Activated CD4-positive, alpha-beta T cell treated with anti-CD3 and anti-CD28 coated beads, Interleukin-10, Interleukin-2, amounts not matched to agents 100 ng/mL and 50 ng/mL, durations not matched to agents 16 hours and 8 hours (primary cell): ENCODE measurements around the gene SRRM2.

ENCODE experiments used
- DNase-seq: peaks from one replicate; pipeline ENCODE4 v3.0.0-alpha.2; 2020

SRRM2 gene

DNA sequence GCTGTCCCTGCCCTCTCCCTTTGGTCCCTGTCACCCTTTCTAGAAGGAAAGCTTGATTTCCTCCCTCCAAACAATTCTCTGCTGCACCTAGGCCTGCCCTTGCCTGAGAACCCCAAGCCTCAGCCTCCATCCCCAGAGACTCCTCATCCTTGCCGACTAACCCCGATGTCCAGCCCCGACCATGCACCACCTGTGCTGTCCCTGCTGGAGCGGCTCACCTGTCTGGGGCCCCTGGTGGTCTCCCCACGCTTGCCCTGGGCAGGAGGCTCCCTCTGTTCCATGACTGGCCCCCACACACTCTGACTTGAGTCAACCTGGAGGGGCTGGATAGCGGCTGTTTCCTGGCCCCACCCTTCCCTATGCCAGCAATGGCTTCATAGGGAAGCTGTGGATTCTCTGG, 12.0 kb upstream of the SRRM2 start:
- no peak for DNase-seq

DNA sequence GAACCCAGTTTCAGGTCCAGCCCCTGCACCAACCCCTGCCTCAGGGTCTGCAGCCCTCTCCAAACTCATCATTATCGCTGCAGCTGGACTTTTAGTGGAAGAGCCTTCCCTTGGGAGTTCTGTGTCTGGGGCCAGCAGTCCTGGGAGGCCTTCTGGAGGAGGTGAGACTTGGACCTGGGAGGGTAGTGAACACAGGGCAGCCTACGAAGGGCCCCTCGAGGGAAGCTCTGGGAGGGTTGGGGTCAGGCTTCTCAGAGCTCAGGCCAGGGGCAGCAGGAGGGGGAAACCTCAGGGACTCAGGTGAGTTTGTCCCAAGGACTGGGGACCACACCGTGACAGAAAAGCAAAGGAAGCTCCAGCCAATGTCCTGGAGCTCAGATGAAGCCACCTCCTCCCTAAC, 11.3 kb upstream of the SRRM2 start:
- DNase-seq, result no peak

DNA sequence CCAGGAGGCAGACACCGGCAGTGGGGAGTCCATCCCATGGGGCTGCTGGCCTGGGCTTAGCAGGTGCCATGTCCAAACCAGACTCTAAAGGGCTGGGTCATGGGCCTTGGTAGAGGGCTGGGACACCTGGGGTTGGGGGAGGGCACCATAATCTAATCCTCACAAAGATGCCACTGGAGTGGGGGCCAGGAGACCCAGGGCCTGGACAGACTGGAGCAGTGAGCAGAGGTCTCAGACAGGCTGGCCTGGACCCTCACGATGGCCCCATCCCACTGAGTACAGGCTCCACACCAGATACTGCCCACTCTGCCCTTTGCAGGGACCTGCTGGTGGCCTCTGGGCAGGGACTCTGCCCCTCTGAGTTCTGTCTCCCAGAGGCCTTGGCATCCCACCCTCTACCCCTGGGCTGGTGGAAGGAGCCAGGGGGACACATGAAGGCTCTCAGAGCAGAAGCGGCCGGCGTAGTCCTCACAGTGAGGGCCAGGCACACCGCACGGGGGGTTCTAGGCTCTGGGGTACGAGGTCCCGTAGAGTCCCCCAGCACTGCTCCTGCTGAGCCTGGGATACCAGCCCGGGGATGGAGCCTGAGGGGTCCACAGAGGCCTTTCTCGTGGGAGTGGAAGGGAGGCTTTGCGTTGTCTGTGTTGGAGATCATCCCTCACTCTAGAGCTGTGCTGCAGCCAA, 10.0 kb upstream of the SRRM2 start:
- DNase-seq, result no peak

DNA sequence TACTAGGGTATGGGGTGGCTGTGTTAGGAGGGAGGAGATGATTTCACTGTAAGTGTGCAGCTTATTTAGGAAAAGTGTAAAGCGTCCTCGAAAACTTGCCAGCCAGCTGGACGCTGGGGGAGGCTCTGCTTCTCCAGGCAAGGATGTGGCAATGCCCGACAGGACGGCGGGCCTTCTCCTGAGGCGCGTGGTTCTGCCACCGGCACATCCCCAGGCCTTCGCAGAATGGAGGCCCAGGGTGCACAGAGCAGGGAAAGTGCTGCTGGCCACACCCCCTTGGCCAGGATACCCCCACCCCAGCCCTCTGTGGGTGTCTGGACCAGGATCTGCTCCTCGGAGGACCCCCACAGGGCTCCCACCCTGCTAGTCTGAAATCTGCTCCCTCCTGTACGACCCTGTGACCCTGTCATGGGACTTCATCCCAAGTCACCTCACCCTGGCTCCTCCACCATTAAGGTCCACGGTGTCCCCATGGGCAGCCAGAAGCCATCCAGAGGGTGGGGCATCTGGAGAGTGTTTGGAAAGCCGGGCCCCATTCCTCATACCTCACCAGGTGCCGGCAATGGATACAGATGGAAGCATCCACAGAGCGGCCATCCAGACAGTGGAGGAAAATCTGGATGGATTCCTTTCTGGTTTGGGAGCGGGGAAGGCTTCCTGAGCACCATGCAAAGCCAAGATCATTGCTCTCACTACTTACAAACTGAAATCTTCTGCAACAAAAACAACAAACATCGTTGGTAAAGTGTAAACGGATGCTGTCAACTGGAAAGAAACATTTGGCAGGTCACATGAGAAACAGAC, 9.2 kb upstream of the SRRM2 start:
- DNase-seq, result no peak

DNA sequence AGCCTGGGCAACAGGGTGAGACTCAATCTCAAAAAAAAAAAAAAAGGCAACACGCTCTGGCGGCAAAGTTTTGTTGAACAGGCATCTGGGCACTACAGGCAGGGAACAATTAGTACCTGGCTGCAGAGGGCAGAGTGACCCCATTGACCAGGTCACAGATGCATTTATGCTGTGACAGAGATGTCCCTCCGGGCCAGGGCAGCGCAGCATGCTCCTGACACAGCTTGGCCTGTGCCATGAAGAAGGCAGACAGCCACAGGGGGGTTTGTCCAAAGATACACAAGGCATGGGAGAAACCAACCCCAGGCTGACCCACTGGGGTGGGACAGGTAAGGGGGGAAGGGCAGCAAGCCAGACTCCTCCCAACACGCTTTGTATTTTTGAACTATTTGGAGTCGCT, 7.7 kb upstream of the SRRM2 start:
- DNase-seq, result no peak

DNA sequence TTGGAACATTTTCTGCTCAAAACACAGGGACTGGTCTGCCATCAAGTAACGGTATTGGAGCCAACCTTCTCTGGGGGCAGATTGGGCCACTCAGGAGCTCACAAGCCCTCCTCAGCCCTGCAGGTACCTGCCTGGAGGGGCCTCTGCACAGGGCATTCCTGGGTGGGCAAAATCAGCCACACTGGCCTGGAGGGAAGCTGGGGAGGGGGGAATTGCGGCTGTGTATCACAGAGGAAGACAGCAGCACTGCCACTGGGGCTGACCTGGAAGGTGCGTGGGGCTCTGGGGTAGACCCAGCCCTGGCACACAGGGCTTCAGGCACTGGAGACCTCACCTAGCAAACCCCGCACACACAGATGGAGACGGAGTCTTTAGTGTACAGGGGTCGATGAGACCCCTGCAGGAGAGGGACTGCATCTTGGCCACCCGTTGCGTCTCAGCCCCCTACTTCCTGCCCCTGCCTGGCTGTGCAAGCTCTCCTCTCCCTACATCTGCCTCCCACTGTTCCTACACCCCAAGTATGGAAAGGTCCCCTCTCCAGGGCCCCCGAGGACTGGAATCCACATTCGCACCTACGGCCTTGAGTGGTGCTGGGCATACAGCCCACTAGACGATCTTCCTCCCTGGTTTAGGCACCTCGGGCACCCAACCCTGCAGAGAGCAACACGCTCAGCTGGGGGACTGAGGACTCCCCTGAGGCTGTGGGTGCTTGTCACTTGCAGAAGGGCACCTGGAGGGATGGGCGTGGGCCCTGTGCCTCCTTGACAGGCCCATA, 7.1 kb upstream of the SRRM2 start:
- DNase-seq, result no peak

DNA sequence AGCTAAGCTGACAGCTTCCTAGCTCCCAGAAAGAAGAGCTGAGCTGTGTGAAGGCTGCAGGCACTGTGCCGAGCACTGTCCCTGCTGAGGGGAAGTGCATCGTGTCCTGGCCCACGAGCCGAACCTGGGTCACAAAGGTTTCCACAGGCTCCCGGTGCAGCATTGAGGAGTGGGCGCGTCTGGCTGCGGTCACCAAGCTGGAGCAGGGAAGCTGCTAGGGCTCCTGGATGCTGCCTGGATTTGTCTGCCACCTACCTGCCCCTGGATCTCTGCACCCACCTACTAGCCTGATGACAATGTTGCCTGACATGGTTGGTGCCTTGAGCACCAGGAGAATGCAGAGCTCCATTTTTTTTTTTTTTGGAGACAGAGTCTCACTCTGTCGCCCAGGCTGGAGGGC, 6.5 kb upstream of the SRRM2 start:
- DNase-seq, result no peak

DNA sequence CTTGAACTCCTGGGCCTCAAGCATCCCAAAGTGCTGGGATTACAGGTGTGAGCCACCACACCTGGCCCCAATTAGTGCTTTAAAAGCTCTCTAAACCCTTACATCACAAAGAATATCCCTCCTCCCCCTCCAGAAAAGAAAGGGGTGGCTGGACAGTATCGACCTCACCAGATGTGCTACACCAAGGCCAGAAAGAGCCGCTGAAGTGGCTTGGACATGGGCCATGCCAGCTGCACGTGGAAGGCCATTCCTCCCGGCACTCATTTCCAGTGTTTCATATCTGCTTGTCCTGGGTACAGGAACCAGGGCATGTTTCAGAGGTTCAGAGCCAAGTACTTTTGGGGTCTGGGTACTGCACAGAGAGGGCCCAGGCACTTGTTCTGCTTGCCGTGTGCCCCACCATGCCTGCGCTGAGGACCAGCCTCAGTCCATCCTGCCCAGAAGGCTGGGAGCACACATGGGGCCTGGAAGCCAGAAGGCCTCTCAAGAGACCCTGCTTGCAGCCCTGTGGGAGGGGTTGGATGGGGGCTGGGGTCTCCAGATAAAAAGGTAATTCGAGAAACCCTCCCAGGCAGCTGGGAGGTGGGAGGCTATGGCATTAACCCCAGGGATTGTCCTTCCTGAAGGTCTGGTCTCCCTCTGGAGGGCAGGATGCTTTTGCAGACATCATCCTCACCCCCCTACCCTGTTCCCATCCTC, 3.5 kb upstream of the SRRM2 start:
- DNase-seq, result no peak

DNA sequence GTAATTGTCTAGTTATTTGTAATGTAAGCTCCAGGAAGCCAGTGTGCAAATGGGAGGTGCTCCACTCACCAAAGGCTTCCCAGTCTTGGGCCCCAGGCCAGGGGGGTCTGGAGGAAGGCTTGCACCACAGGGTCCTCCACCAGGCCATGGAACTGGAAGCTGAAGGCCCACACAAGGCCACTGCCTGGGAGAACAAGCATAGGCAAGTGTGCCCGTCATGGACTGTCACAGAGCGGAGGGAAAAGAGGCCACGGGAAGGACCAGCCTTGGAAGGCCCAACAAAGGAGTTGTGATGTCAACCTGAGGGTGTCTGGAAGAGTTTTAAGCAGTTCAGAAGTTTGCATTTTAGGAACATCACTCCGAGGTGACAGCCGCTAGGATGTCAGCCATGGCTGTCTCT, 3.0 kb upstream of the SRRM2 start:
- DNase-seq, result no peak

DNA sequence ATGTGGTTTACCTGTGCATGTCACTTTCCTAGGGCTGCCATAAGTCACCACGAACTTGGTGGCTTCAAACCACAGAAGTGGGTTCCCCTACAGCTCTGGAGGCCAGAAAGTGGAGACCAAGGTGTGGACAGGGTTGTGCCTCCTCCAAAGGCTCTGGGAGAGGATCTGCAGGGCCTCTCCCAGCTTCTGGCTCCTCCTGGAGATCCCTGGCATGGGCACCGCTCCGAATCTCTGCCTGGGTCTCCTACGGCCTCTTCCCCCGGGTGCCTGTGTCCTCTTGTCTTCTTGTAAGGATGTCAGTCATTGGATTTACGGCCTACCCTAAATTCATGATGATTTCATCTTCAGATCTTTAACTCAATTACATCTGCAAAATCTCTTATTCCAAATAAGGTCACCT, 2.5 kb upstream of the SRRM2 start:
- DNase-seq, result no peak

DNA sequence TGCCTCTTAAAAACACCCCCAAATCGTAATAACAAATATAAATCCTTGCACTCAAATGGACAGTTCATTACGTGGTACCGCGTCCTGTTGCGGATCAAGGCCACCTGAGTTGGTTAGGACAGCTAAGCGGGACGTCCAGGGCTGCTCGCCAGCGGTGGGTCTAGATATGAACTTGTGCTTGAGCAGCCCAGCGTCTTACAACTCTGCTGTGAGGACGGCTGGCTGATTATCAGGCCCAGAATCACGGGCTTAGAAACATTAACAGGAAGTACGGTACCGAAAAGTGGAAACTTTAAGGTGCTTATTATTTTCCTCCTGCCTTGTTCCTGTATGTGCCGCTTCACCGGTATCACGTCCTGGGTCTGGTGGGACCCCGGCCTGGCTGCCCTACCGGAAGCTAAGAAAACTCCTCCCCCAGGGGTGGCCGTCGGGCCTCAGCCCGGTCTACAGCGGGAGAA, 832 bp upstream of the SRRM2 start:
- DNase-seq, result peak; percentile 74

DNA sequence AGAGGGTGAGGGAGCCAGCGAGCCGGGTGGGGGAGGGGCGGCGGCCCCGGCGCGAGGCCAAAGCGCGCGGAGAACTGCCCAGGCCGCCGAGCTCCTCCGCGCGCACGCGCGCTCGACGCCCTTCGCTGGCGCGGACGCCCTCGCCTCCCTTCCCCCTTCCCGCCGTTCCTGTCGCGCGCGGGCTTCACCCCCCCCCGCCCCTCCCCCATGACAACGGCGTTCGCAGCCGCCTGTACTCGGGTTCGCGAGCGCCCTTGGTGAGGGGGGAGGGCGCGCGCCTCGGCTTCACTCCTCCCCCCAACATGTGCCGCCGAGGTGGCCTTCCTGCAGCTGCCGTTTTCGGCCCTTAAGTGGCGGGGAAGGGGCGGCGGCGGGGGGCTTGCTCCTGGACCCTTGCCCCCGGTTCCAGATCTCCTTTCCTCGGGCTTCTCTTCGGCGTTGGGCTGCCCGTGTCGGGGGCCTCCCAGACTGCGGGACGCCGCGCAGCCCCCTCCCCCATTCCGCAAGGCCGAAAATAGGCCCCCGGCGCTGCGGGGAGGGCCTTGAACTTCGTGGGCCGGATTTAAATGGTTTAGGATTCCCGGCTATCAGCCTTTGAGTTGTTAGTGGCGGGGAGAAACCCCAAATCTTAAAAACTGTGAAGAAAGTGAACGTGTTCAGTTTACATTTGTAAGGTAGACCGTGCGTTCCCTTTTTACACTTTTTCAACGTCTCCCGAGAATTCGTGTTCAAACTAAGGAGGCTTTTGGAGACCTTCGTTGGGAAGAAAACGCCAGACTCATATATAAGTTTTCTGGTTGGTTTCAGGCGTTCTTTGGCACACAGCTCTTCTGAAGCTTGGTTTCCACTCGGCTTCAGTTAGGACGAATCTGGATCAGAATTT, 653 bp downstream of the SRRM2 start:
- DNase-seq, result peak; percentile 84

DNA sequence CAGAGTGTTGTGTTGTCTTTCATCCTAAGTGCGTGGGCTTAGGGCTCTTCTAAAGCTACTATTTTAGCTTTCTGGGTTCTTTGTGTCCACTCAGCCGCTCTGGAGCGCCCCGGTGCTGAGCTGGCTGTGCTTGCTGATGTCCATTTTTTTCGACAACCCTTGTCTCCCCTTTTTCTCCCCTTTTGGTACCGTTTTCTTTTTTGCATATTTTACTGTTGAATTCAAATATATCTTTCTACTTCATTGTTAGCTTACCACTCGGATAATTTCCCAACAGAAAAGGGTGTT, 1.2 kb downstream of the SRRM2 start:
- no peak for DNase-seq

DNA sequence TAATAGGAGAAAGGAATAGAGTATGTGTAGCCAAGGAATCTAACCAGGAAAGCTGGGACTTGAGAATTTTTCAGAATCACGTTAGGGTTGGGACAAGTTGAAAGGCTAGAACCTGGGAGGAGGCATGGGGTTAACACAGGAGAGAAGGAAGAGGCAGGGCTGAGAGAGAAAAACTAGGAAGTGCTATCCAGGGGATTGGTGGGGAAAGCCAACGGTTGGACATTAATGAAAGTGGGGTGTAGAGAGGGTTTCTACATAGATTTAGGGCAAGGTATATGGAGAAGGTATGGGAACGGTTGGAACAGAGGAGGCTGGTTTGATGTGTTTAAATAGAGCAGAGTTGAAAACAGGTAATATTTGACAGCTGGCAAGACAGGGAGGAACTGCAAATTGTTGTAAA, 2.7 kb downstream of the SRRM2 start:
- DNase-seq, result no peak

DNA sequence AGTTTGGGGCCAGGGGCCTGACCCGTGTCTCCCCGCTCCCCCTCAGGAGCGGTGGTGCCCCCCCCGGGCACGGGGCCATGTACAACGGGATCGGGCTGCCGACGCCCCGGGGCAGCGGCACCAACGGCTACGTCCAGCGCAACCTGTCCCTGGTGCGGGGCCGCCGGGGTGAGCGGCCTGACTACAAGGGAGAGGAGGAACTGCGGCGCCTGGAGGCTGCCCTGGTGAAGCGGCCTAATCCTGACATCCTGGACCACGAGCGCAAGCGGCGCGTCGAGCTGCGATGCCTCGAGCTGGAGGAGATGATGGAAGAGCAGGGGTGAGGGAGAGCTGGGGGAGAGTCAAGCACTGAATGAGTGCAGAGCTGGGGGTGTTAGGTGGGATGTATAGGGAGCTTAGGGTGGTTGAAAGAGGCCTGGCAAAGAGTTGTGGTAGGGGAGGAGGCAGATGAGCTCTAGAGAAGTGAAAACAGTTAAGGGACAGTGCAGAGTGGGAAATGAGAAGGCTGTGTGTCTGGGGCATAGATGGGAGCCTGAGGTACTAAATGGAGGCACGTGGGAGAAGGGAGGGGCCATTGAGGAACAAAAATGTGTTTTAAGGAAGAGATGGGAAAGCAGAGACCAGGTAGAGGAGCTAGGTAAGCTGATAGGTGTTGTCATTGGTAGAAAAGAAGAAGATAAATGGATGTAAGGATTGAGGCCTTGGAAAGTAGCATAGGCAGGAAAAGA, 4.0 kb downstream of the SRRM2 start:
- DNase-seq, result no peak

DNA sequence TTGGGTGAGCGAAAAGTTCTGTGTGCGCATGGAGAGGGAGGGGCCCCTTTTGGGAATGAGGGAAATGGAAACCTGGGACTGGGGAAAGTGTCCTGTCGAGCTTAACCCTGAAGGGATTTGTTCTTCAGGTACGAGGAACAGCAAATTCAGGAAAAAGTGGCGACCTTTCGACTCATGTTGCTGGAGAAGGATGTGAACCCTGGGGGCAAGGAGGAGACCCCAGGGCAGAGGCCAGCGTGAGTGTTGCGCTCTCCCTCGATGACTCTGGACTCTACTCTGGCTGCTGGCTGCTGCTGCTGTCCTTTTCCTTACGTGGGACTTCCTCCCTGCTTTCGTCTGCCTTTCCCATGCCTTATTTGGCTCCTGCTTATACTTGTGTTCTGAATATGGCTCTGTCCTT, 4.9 kb downstream of the SRRM2 start:
- no peak for DNase-seq

DNA sequence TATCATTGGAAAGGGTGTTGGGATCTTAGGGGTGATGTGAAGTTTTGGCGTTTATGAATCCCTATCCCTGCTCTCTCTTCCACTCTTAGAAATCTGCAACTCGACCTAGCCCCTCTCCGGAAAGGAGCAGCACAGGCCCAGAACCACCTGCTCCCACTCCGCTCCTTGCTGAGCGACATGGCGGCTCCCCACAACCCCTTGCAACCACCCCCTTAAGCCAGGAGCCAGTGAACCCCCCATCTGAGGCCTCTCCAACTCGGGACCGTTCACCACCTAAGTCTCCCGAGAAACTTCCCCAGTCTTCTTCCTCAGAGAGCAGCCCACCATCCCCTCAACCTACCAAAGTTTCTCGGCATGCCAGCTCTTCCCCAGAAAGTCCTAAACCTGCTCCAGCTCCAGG, 9.0 kb downstream of the SRRM2 start:
- DNase-seq, result no peak

DNA sequence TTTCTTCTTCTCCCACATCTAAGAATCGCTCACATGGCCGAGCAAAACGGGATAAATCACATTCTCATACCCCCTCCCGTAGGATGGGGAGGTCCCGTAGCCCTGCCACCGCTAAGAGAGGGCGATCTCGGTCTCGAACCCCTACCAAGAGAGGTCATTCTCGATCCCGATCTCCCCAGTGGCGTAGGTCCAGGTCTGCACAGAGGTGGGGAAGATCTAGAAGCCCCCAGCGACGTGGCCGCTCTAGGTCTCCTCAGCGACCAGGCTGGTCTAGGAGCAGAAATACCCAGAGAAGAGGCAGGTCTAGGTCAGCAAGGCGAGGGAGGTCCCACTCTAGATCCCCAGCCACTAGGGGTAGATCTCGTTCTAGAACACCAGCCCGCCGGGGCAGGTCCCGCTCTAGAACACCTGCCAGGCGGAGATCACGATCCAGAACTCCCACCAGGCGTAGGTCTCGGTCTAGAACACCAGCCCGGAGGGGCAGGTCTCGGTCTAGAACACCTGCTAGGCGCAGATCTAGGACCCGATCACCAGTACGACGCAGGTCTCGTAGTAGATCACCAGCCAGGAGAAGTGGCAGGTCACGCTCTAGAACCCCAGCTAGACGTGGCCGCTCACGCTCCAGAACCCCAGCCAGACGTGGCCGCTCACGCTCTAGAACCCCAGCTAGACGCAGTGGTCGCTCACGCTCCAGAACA, 9.6 kb downstream of the SRRM2 start:
- DNase-seq, result no peak

DNA sequence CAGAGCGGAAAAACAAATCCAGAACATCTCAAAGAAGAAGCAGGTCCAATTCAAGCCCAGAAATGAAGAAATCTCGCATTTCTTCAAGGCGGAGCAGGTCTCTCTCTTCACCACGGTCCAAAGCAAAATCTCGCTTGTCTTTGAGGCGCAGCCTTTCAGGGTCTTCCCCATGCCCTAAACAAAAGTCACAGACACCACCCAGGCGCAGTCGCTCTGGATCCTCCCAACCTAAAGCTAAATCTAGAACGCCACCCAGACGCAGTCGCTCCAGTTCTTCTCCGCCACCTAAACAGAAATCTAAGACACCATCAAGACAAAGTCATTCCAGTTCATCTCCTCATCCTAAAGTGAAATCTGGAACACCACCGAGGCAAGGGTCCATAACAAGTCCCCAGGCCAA, 10.3 kb downstream of the SRRM2 start:
- DNase-seq, result no peak

DNA sequence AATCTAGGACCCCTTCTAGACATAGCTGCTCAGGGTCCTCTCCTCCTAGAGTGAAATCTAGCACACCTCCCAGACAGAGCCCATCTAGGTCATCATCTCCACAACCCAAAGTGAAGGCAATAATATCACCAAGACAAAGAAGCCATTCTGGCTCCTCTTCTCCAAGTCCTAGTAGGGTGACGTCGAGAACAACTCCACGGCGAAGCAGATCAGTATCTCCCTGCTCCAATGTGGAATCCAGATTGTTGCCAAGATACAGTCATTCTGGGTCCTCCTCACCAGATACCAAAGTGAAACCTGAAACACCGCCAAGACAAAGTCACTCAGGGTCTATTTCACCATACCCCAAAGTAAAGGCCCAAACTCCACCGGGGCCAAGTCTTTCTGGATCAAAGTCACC, 10.7 kb downstream of the SRRM2 start:
- no peak for DNase-seq

DNA sequence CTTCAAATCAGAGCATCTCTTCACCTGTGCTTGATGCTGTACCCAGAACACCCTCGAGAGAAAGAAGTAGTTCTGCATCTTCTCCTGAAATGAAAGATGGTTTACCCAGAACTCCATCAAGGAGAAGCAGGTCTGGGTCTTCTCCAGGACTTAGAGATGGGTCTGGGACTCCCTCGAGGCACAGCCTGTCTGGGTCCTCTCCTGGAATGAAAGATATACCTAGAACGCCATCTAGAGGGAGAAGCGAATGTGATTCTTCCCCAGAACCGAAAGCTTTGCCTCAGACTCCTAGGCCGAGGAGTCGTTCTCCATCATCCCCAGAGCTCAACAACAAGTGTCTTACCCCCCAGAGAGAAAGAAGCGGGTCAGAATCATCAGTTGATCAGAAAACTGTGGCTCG, 12.3 kb downstream of the SRRM2 start:
- DNase-seq, result no peak
